Keratinocyte (primary cell): ENCODE data around the gene HOXC5. TPM values are rescaled to one million over a fixed set of nuclear protein-coding genes. Genes with fewer than 3 reads are reported as not detected.

Source experiments
- DNase-seq: peaks from one replicate; pipeline ENCODE4 v3.0.0-alpha.2; 2011; ENCODE audit warnings: low read depth, missing footprints, low spot score
- FAIRE-seq: peaks from 2 replicates; lab custom pipeline; 2011; peaks lifted over from hg19 to GRCh38; lab: Jason Lieb, UNC
- H2AFZ ChIP-seq: 2 replicates; pipeline ENCODE4 v1.6.0; 2012; ENCODE audit warnings: low read length, control low read depth, inconsistent platforms; ENCODE audit not compliant: control insufficient read depth
- H3K27ac ChIP-seq: 2 replicates; pipeline ENCODE4 v1.5.1; 2011; ENCODE audit warnings: low read length; ENCODE audit not compliant: control insufficient read depth, insufficient read depth
- H3K27me3 ChIP-seq: 3 replicates; pipeline ENCODE4 v1.6.0; 2011; ENCODE audit warnings: low read length; ENCODE audit not compliant: control insufficient read depth, insufficient read depth; ENCODE audit errors: extremely low read depth
- H3K36me3 ChIP-seq, 2 experiments: 2 replicates in 1 of 2; 3 replicates in 1 of 2; pipeline ENCODE4 v1.5.1; 2011; ENCODE audit warnings: low read length in 2 of 2, mild to moderate bottlenecking in 1 of 2; ENCODE audit not compliant: control insufficient read depth in 2 of 2, insufficient read depth in 2 of 2; ENCODE audit errors: extremely low read depth in 1 of 2
- H3K4me1 ChIP-seq: 3 replicates; pipeline ENCODE4 v1.5.1; 2011; ENCODE audit warnings: low read length; ENCODE audit not compliant: control insufficient read depth, insufficient read depth; ENCODE audit errors: extremely low read depth
- H3K4me2 ChIP-seq: 3 replicates; pipeline ENCODE4 v1.6.0; 2011; ENCODE audit warnings: low read depth, low read length; ENCODE audit not compliant: control insufficient read depth, insufficient read depth; ENCODE audit errors: extremely low read depth
- H3K4me3 ChIP-seq, 3 experiments: fragments of 200-600 bp in 1 of 3; sonication (generic) in 1 of 3; 2 replicates in 2 of 3; 3 replicates in 1 of 3; pipeline ENCODE4 v1.5.1; 2011 to 2016; ENCODE audit warnings: low read length in 3 of 3, mild to moderate bottlenecking in 3 of 3, control low read depth in 2 of 3, inconsistent platforms in 1 of 3, low read depth in 1 of 3, mixed read lengths in 1 of 3, mixed run types in 1 of 3, moderate library complexity in 1 of 3; ENCODE audit not compliant: control insufficient read depth in 2 of 3, insufficient read depth in 2 of 3; ENCODE audit errors: extremely low read depth in 1 of 3
- H3K79me2 ChIP-seq: 2 replicates; pipeline ENCODE4 v1.6.0; 2012; ENCODE audit warnings: low read length; ENCODE audit not compliant: control insufficient read depth, insufficient read depth
- H3K9ac ChIP-seq: 3 replicates; pipeline ENCODE4 v1.6.0; 2011; ENCODE audit warnings: low read length; ENCODE audit not compliant: control insufficient read depth, insufficient read depth; ENCODE audit errors: extremely low read depth
- H3K9me1 ChIP-seq: 3 replicates; pipeline ENCODE4 v1.6.0; 2011; ENCODE audit warnings: low read length; ENCODE audit not compliant: control insufficient read depth, insufficient read depth; ENCODE audit errors: extremely low read depth
- H3K9me3 ChIP-seq: 2 replicates; pipeline ENCODE4 v1.5.1; 2012; ENCODE audit warnings: low read depth, low read length; ENCODE audit not compliant: control insufficient read depth
- H4K20me1 ChIP-seq: 3 replicates; pipeline ENCODE4 v1.6.0; 2011; ENCODE audit warnings: low read length; ENCODE audit not compliant: control insufficient read depth, insufficient read depth; ENCODE audit errors: extremely low read depth
- EZH2 ChIP-seq: IDR thresholded peaks from one replicate; pipeline ENCODE4 v1.6.1; 2012; ENCODE audit warnings: inconsistent platforms, mild to moderate bottlenecking, low read length, moderate library complexity
- dilution Hi-C: fragments of 300-500 bp; cut with MboI; formaldehyde crosslinking; loops from one replicate; pipeline ENCODE4 v1.7.0; 2020; ENCODE audit warnings: low sequenced_read_pairs; ENCODE audit not compliant: extremely low pct_ligation_motif_present
- polyA plus RNA-seq, 5 experiments: library from polyadenylated mRNA; depleted of rRNA in 3 of 5; stranded (reverse) in 3 of 5; stranded (forward) in 1 of 5; unstranded in 1 of 5; fragments of >200 nt; gene quantifications; 1 replicate in 1 of 5; 2 replicates in 3 of 5; 3 replicates in 1 of 5; pipeline versions ENCODE4 v1.2.1 to v1.2.3, GENCODE V29; 2011 to 2012; ENCODE audit warnings: missing spikeins in 2 of 5, low read depth in 1 of 5, low replicate concordance in 1 of 5
- TF ChIP-seq, protein P1 (sequence below), 3 experiments: IDR thresholded peaks in 1 of 3; conservative IDR thresholded peaks in 1 of 3; optimal IDR thresholded peaks in 1 of 3; 2 replicates in 2 of 3; 3 replicates in 1 of 3; pipeline versions ENCODE3 to v1.5.1; 2011; ENCODE audit warnings: low read length in 3 of 3, mild to moderate bottlenecking in 3 of 3, moderate library complexity in 2 of 3, control low read depth in 1 of 3, inconsistent platforms in 1 of 3; ENCODE audit not compliant: insufficient read depth in 2 of 3; ENCODE audit errors: extremely low read depth in 1 of 3

Gene HOXC5
- polyA plus RNA-seq, 1 donor (not counting 4 experiments of a cell fraction or from before 2014, with no cell fraction given): 0.18 TPM

DNA sequence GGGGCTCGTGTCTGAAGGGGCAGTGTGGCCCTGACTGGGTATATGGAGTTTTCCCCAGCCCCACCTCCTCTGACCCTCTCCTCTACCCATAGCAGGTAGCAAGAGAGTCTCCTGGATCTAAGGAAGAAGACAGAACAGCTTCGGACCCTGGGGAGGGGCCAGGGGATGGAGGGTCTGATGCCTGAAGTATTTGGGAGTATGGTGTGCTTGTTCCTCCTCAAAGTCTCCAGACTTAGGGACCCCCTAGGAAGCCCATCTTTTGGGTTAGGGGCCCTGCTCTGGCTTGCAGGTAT lies 24.6 kb upstream of the HOXC5 start:
- H4K20me1 ChIP-seq: no peaks in the 10 kb centered on the region
- dilution Hi-C loops: no loop called here
- H3K4me1 ChIP-seq: peaks cover 16% of the 10 kb centered on the region
- H3K27me3 ChIP-seq: no peaks in the 10 kb centered on the region
- H3K4me3 ChIP-seq: no peak overlapping the region
- H3K9ac ChIP-seq: peak overlapping the region; percentile 22
- no peaks in the 10 kb centered on the region for H3K9me3 ChIP-seq
- TF ChIP-seq, protein P1, sequence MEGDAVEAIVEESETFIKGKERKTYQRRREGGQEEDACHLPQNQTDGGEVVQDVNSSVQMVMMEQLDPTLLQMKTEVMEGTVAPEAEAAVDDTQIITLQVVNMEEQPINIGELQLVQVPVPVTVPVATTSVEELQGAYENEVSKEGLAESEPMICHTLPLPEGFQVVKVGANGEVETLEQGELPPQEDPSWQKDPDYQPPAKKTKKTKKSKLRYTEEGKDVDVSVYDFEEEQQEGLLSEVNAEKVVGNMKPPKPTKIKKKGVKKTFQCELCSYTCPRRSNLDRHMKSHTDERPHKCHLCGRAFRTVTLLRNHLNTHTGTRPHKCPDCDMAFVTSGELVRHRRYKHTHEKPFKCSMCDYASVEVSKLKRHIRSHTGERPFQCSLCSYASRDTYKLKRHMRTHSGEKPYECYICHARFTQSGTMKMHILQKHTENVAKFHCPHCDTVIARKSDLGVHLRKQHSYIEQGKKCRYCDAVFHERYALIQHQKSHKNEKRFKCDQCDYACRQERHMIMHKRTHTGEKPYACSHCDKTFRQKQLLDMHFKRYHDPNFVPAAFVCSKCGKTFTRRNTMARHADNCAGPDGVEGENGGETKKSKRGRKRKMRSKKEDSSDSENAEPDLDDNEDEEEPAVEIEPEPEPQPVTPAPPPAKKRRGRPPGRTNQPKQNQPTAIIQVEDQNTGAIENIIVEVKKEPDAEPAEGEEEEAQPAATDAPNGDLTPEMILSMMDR (optimal IDR thresholded peaks at IDR 0.05 in 1 of 3, IDR thresholded peaks at IDR 0.05 in 1 of 3, conservative IDR thresholded peaks at IDR 0.05 in 1 of 3; ENCODE audit: extremely low read depth in 1 of 3, insufficient read depth in 2 of 3, low read length in 3 of 3): no peak
- no peak for TF ChIP-seq EZH2
- no peak overlapping the region for H3K27ac ChIP-seq
- FAIRE-seq (no peak), DNase-seq (no peak)
- no peaks in the 10 kb centered on the region for H3K9me1 ChIP-seq
- no peak overlapping the region for H2AFZ ChIP-seq
- peaks cover 32% of the 10 kb centered on the region for H3K79me2 ChIP-seq
- H3K4me2 ChIP-seq: peak overlapping the region; percentile 60
- H3K36me3 ChIP-seq: peaks cover 0 to 2% of the 10 kb centered on the region in 2 experiments

DNA sequence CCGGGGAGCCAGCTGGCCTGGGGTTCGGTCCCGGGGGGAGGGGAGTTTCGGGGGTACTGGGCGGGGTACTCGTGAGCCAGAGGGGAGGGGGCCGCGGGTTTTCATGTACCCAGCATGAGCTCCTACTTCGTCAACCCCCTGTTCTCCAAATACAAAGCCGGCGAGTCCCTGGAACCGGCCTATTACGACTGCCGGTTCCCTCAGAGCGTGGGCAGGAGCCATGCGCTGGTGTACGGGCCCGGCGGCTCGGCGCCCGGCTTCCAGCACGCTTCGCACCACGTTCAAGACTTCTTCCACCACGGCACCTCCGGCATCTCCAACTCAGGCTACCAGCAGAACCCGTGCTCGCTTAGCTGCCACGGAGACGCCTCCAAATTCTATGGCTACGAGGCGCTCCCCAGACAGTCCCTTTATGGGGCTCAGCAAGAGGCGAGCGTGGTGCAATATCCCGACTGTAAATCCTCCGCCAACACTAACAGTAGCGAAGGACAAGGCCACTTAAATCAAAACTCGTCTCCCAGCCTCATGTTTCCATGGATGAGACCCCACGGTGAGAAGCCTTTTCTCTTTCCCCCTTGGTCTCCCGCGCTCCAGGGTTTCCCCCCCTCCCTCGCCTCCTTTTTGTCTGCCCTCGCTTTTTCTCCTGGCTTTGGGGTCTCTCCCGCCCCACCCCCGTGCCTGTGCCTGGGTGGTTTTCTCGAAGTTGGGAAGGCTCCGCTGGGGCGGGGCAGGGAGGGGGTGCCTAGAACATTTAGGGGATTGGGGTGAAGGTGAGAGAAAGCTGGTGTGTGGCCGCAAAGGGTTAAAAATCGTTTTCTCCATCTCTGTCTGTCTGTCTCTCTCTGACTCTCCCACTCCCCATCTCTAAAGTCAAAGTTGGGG lies 23.4 kb upstream of the HOXC5 start:
- Histone ChIP-seq H3K9me3 (no peaks in the 10 kb centered on the region), H3K36me3 (peaks cover 0 to 2% of the 10 kb centered on the region in 2 experiments), H3K4me2 (peak overlapping the region; percentile 79), H3K27ac (no peak overlapping the region), H2AFZ (peak overlapping the region; percentile 70), H3K79me2 (peaks cover 28% of the 10 kb centered on the region), H3K9ac (peak overlapping the region; percentile 80), H3K4me3 (peak overlapping the region; percentile 43 to 62 (median 62)), H3K27me3 (no peaks in the 10 kb centered on the region), H4K20me1 (no peaks in the 10 kb centered on the region), H3K4me1 (peaks cover 16% of the 10 kb centered on the region), H3K9me1 (no peaks in the 10 kb centered on the region)
- dilution Hi-C loops: no loop called here
- DNase-seq (no peak), FAIRE-seq (no peak)
- TF ChIP-seq EZH2: no peak
- TF ChIP-seq, protein P1 (optimal IDR thresholded peaks at IDR 0.05 in 1 of 3, IDR thresholded peaks at IDR 0.05 in 1 of 3, conservative IDR thresholded peaks at IDR 0.05 in 1 of 3; ENCODE audit: extremely low read depth in 1 of 3, insufficient read depth in 2 of 3, low read length in 3 of 3): no peak
